Spleen (tissue), 7 donors: ENCODE results near the gene MED13L.

Experiments used
- CTCF ChIP-seq, 11 experiments: fragments of 200-600 bp in 7 of 11; fragments of 450-650 bp in 4 of 11; sonication (generic) in 4 of 11; IDR thresholded peaks in 8 of 11; conservative IDR thresholded peaks in 3 of 11; 1 replicate in 7 of 11; 2 replicates in 4 of 11; pipeline versions ENCODE4 v1.4.0 to v1.8.0; 2016 to 2021; ENCODE audit warnings: antibody characterized with exemption in 11 of 11, inconsistent platforms in 4 of 11, mild to moderate bottlenecking in 1 of 11
- POLR2A ChIP-seq, 3 donors: fragments of 450-650 bp; IDR thresholded peaks; one replicate each; pipeline ENCODE4 v1.5.1; 2017; ENCODE audit warnings: antibody characterized with exemption in 3 of 3, mild to moderate bottlenecking in 1 of 3
- POLR2AphosphoS5 ChIP-seq, 3 donors: sonication (generic); formaldehyde crosslinking; IDR thresholded peaks; one replicate each; pipeline ENCODE4 v1.5.1; 2017; ENCODE audit warnings: antibody characterized with exemption in 3 of 3
- donor health status: DM: no; HTN: no; CAD: no; lungs with moderate emphysema.
- donor health status: DM: no; HTN: no; CAD: no.
- donor health status: DM: no; HTN: no; CAD: no.

DNA sequence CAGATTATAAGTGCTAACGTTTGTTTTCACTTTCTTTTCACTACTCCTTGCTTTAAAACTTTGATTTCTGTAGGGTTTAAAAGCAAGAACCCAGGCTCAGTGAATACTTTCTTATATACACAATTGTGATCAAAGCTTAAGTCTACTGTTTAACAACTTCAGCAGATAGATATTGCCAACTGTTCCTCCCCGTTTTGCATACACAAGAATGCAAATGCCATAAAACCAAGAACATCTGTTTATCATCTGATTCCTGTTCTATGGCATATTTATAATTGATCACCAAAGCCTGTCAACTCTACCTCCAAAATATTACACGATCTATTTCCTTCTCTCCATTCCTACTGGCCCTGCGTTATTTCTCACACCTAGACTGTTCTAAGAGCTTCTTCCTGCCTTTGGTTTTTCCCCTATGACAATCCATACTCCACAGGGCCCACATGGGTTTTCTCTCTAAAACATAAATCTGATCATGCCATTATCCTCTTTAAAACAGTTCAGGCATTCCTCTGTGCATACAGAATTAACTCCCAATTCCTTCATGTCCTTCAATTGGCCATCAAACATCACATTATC lies 15.9 kb downstream of the MED13L start:
- TF ChIP-seq POLR2AphosphoS5 (IDR thresholded peaks at IDR 0.05) (no peak), CTCF (IDR thresholded peaks at IDR 0.05 in 8 of 11, conservative IDR thresholded peaks at IDR 0.05 in 3 of 11) (no peak), POLR2A (IDR thresholded peaks at IDR 0.05) (no peak)
